Measurements from ENCODE around the gene TSSK2.

TSSK2 gene

GRCh38 chr22:19149047-19149883 is 18.2 kb downstream of the TSSK2 start:
- no peak for TF ChIP-seq CTCF (IDR thresholded peaks at IDR 0.05; ENCODE audit: low read depth, low read length)
- no peak for DNase-seq
- peak overlapping the region; percentile 37 for H3K4me3 ChIP-seq (ENCODE audit: low read depth, low read length)
- H3K9me3 ChIP-seq (ENCODE audit: severe bottlenecking), result peaks cover 3% of the 10 kb centered on the region
- no peak overlapping the region for H3K27ac ChIP-seq
- peaks cover 53% of the 10 kb centered on the region for H3K27me3 ChIP-seq (ENCODE audit: insufficient read depth, low read depth, severe bottlenecking)
- peaks cover 3% of the 10 kb centered on the region; the same call in 1 of the 2 replicates for H3K36me3 ChIP-seq

- H3K27ac ChIP-seq, result no peak within 1 kb of the TSS
- peak within 1 kb of the TSS; percentile 37 for H3K4me3 ChIP-seq (ENCODE audit: low read depth, low read length)
- DNase-seq, result no peak
- H3K9me3 ChIP-seq (ENCODE audit: severe bottlenecking), result peaks cover 3% of the 10 kb centered on the region
- H3K36me3 ChIP-seq, result no peaks in the 10 kb centered on the region
- peaks cover 53% of the 10 kb centered on the region for H3K27me3 ChIP-seq (ENCODE audit: insufficient read depth, low read depth, severe bottlenecking)
- no peak for TF ChIP-seq CTCF (IDR thresholded peaks at IDR 0.05; ENCODE audit: low read depth, low read length)
Observed at GRCh38 chr22:19149991-19150390, 18.9 kb downstream of the TSSK2 start, which contains the start of gene GSC2. Gene GSC2 (minus strand): TSS chr22:19150292. CDS start chr22:19150283, 9 bp downstream.

GRCh38 chr22:19150482-19151328 is 19.6 kb downstream of the TSSK2 start:
- no peak overlapping the region for H3K4me3 ChIP-seq (ENCODE audit: low read depth, low read length)
- H3K36me3 ChIP-seq, result no peaks in the 10 kb centered on the region
- peaks cover 53% of the 10 kb centered on the region for H3K27me3 ChIP-seq (ENCODE audit: insufficient read depth, low read depth, severe bottlenecking)
- peaks cover 3% of the 10 kb centered on the region for H3K9me3 ChIP-seq (ENCODE audit: severe bottlenecking)
- TF ChIP-seq CTCF (IDR thresholded peaks at IDR 0.05; ENCODE audit: low read depth, low read length), result no peak
- H3K27ac ChIP-seq, result no peak overlapping the region
- no peak for DNase-seq

- peaks cover 53% of the 10 kb centered on the region for H3K27me3 ChIP-seq (ENCODE audit: insufficient read depth, low read depth, severe bottlenecking)
- H3K27ac ChIP-seq, result no peak overlapping the region
- TF ChIP-seq CTCF (IDR thresholded peaks at IDR 0.05; ENCODE audit: low read depth, low read length), result no peak
- no peaks in the 10 kb centered on the region for H3K36me3 ChIP-seq
- DNase-seq, result no peak
- no peak overlapping the region for H3K4me3 ChIP-seq (ENCODE audit: low read depth, low read length)
- peaks cover 3% of the 10 kb centered on the region for H3K9me3 ChIP-seq (ENCODE audit: severe bottlenecking)
Observed at GRCh38 chr22:19151329-19152191, 20.5 kb downstream of the TSSK2 start.

Data from WERI-Rb-1 (cell line).